Measurements from ENCODE around the gene ANXA8. TPM values are rescaled to one million over a fixed set of nuclear protein-coding genes. Genes with fewer than 3 reads are reported as not detected.

ANXA8 gene
- total and polyA plus RNA-seq, 10 of the 15 experiments (the other 5 are each of a cell fraction or from before 2014, with no cell fraction given): 0.10 to 0.53 (median 0.41) TPM; not detected in 3

DNA sequence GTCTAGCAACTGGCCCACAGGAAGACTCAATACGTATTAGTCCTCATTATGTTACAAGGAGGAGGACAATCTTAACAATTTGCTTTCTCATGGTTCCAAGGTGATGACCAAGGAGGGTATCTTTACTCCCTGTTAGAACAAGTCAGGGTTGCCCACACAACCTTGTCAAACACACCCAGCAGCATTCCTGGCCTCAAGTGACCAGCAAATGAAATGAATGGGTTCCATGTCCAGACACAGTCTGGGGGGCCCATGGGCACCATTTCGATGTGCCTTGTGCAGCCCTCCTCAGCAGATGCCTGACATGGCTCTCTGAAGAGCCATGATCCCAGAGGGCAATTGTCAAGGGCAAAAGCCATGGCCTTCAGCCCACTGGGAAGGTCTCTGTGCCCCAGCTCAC lies 40.8 kb downstream of the ANXA8 start:
- no peak overlapping the region for H3K4me2 ChIP-seq (ENCODE audit: control insufficient read depth, insufficient read depth)
- no peaks in the 10 kb centered on the region; the same call in 2 of the 3 replicates for H3K9me3 ChIP-seq (replicated peaks; ENCODE audit: control insufficient read depth, insufficient read depth, low read length)
- DNase-seq (ENCODE audit: low read depth, low spot score): no peak
- ChIA-PET POLR2A (no interaction called here), CTCF (no interaction called here), SMC1A (ENCODE audit: uncharacterized antibody, unreplicated experiment) (no interaction called here), RAD21 (ENCODE audit: unreplicated experiment) (no interaction called here)
- no peaks in the 10 kb centered on the region for H3K4me1 ChIP-seq (ENCODE audit: control insufficient read depth, insufficient read depth, low read length)
- no peaks in the 10 kb centered on the region for H3K36me3 ChIP-seq (ENCODE audit: control insufficient read depth in 2 of 2, insufficient read depth in 2 of 2, low read length in 1 of 2)
- intact Hi-C loops (cut with micrococcal nuclease; ENCODE audit: unreplicated experiment): no loop called here
- in situ Hi-C loops (cut with MboI): no loop called here
- peaks cover 0 to 2% of the 10 kb centered on the region in 2 experiments; a peak in 2 of 4 replicates for H3K27me3 ChIP-seq (replicated peaks in 1 of 2; ENCODE audit: control insufficient read depth in 2 of 2, insufficient read depth in 2 of 2, low read length in 1 of 2)
- TF ChIP-seq TCF7 (IDR thresholded peaks at IDR 0.05; ENCODE audit: borderline replicate concordance) (no peak), SIX5 (IDR thresholded peaks at IDR 0.05; ENCODE audit: low read depth, low read length, severe bottlenecking) (no peak), SUPT20H (IDR thresholded peaks at IDR 0.05; ENCODE audit: borderline replicate concordance, control insufficient read depth, low read depth, low read length) (no peak), SUZ12 (IDR thresholded peaks at IDR 0.05; ENCODE audit: unreplicated experiment) (no peak), CEBPB (IDR thresholded peaks at IDR 0.05; ENCODE audit: borderline replicate concordance in 1 of 2, low read depth in 2 of 2, low read length in 2 of 2) (no peak), RELA (IDR thresholded peaks at IDR 0.05; ENCODE audit: borderline replicate concordance, partially characterized antibody) (no peak), CHD4 (IDR thresholded peaks at IDR 0.05) (no peak), ZNF687 (IDR thresholded peaks at IDR 0.05) (no peak), SPI1 (IDR thresholded peaks at IDR 0.05; ENCODE audit: borderline replicate concordance, insufficient read depth, low read depth, low read length) (no peak)
- H3K4me3 ChIP-seq: no peak overlapping the region
- ATAC-seq: no peak
- H3K9ac ChIP-seq (ENCODE audit: control insufficient read depth, insufficient read depth, low read length): no peak overlapping the region
- H3K79me2 ChIP-seq (ENCODE audit: control insufficient read depth, insufficient read depth, low read length): no peaks in the 10 kb centered on the region
- no peak for FAIRE-seq
- no peaks in the 10 kb centered on the region for H4K20me1 ChIP-seq (ENCODE audit: control insufficient read depth, insufficient read depth)
- H2AFZ ChIP-seq (ENCODE audit: control insufficient read depth, low read depth, low read length): no peak overlapping the region
- WGBS (ENCODE audit: insufficient coverage, insufficient replicate concordance, low lambda C conversion rate, missing lambda C conversion rate): 0% methylated on average over 2 of the region's 2 CpGs
- H3K27ac ChIP-seq (ENCODE audit: control insufficient read depth, insufficient read depth): no peak overlapping the region
- BruUV-seq (replicated peaks): no TSS peak

All from GM12878 (cell line).